Measurements from ENCODE around the gene ZNF326. TPM values are rescaled to one million over a fixed set of nuclear protein-coding genes. Genes with fewer than 3 reads are reported as not detected.
A peak's percentile ranks its signal among the peaks of the same experiment; 100 is the strongest.
"Not testable (repeated sequence)": the region's sequence is repeated elsewhere in the genome, so short reads cannot be mapped to it uniquely, and the experiment has no call there.

ZNF326 gene
- total RNA-seq, 1 donor from 2014 or later, result 0.75 TPM

GRCh38 chr1:89994231-89994804 is 592 bp upstream of the ZNF326 start:
- no peak for TF ChIP-seq CTCF (IDR thresholded peaks at IDR 0.05)
- Histone ChIP-seq H3K27me3 (no peaks in the 10 kb centered on the region), H3K4me3 (peak overlapping the region; percentile 71 to 93), H3K9me3 (no peaks in the 10 kb centered on the region), H3K36me3 (no peaks in the 10 kb centered on the region), H3K27ac (peak overlapping the region; percentile 85 to 97), H3K4me1 (peaks cover 0 to 17% of the 10 kb centered on the region in 2 donors)
- intact Hi-C loops (cut with DNase I), result loop anchor here (2.0 to 10.0 kb wide), 4 partner anchors 172 to 1102 kb away; partner anchors contain the start of genes GTF2B, LRRC8D and ZNF644
- DNase-seq (ENCODE audit: low spot score in 2 of 2), result no peak

- H3K4me3 ChIP-seq, result peak overlapping the region; percentile 71 to 93
- H3K9me3 ChIP-seq, result no peaks in the 10 kb centered on the region
- intact Hi-C loops (cut with DNase I), result loop anchor here (2.0 to 10.0 kb wide), 5 partner anchors 279 to 1314 kb away; partner anchors contain the start of genes LRRC8C, PKN2 and ZNF644
- H3K4me1 ChIP-seq, result peaks cover 0 to 17% of the 10 kb centered on the region in 2 donors
- no peaks in the 10 kb centered on the region for H3K36me3 ChIP-seq
- no peak for DNase-seq (ENCODE audit: low spot score in 2 of 2)
- H3K27me3 ChIP-seq, result no peaks in the 10 kb centered on the region
- TF ChIP-seq CTCF (IDR thresholded peaks at IDR 0.05), result no peak
- H3K27ac ChIP-seq, result peak overlapping the region; percentile 85 to 97
These were observed 914 bp downstream of the ZNF326 start for GRCh38 chr1:89995598-89996449.

- no peaks in the 10 kb centered on the region for H3K9me3 ChIP-seq
- DNase-seq (ENCODE audit: low spot score in 2 of 2), result no peak
- H3K36me3 ChIP-seq, result no peaks in the 10 kb centered on the region
- H3K27ac ChIP-seq, result no peak overlapping the region
- no peaks in the 10 kb centered on the region for H3K27me3 ChIP-seq
- intact Hi-C loops (cut with DNase I), result loop anchor here (5.0 to 10.0 kb wide), 4 partner anchors 278 to 1314 kb away; partner anchors contain the start of genes LRRC8C and PKN2
- peaks cover 0 to 17% of the 10 kb centered on the region in 2 donors for H3K4me1 ChIP-seq
- H3K4me3 ChIP-seq, result peak overlapping the region; percentile 71 to 93
- no peak for TF ChIP-seq CTCF (IDR thresholded peaks at IDR 0.05)
These were observed 1.7 kb downstream of the ZNF326 start for GRCh38 chr1:89996450-89997110.

- H3K27ac ChIP-seq; DNase-seq (ENCODE audit: low spot score in 2 of 2); H3K9me3 ChIP-seq; H3K27me3 ChIP-seq; H3K36me3 ChIP-seq: not testable (repeated sequence)
- intact Hi-C loops (cut with DNase I), result loop anchor here (5.0 to 10.0 kb wide), 4 partner anchors 278 to 1315 kb away; partner anchors contain the start of genes LRRC8C and PKN2
- Histone ChIP-seq H3K4me3 (peak overlapping the region in 1 of 2 donors; percentile 71), H3K4me1 (peaks cover 0 to 17% of the 10 kb centered on the region in 2 donors)
These were observed 2.2 kb downstream of the ZNF326 start for GRCh38 chr1:89997152-89997551.

- TF ChIP-seq CTCF (IDR thresholded peaks at IDR 0.05), result no peak
- no peak overlapping the region for H3K27ac ChIP-seq
- peaks cover 0 to 17% of the 10 kb centered on the region in 2 donors for H3K4me1 ChIP-seq
- H3K36me3 ChIP-seq, result no peaks in the 10 kb centered on the region
- no peak overlapping the region for H3K4me3 ChIP-seq
- H3K9me3 ChIP-seq, result no peaks in the 10 kb centered on the region
- intact Hi-C loops (cut with DNase I), result loop anchor here (5.0 to 10.0 kb wide), 4 partner anchors 276 to 1316 kb away; partner anchors contain the start of genes LRRC8C and PKN2
- no peaks in the 10 kb centered on the region for H3K27me3 ChIP-seq
- DNase-seq (ENCODE audit: low spot score in 2 of 2), result no peak
These were observed 3.4 kb downstream of the ZNF326 start for GRCh38 chr1:89998306-89998705.
